ENCODE measurements around the gene TSSK2.
"Not testable (repeated sequence)": the region's sequence is repeated elsewhere in the genome, so short reads cannot be mapped to it uniquely, and the experiment has no call there.

DNA sequence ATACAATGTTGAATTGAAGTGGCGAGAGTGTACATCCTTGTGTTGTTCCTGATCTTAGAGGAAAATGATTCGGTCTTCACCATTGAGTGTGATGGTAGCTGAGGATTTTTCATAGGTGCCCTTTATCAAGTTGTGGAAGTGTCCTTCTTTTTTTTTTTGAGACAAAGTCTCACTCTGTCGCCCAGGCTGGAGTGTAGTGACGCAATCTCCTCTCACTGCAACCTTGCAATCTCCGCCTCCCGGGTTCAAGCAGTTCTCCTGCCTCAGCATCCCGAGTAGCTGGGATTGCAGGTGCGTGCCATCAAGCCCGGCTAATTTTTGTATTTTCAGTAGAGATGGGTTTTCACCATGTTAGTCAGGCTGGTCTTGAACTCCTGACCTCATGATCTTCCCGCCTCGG, 27.5 kb downstream of the TSSK2 start:
- TF ChIP-seq, protein P1, sequence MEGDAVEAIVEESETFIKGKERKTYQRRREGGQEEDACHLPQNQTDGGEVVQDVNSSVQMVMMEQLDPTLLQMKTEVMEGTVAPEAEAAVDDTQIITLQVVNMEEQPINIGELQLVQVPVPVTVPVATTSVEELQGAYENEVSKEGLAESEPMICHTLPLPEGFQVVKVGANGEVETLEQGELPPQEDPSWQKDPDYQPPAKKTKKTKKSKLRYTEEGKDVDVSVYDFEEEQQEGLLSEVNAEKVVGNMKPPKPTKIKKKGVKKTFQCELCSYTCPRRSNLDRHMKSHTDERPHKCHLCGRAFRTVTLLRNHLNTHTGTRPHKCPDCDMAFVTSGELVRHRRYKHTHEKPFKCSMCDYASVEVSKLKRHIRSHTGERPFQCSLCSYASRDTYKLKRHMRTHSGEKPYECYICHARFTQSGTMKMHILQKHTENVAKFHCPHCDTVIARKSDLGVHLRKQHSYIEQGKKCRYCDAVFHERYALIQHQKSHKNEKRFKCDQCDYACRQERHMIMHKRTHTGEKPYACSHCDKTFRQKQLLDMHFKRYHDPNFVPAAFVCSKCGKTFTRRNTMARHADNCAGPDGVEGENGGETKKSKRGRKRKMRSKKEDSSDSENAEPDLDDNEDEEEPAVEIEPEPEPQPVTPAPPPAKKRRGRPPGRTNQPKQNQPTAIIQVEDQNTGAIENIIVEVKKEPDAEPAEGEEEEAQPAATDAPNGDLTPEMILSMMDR (IDR thresholded peaks at IDR 0.05) = not testable (repeated sequence)
- TF ChIP-seq POLR2A (IDR thresholded peaks at IDR 0.05) = not testable (repeated sequence)

Measured in heart left ventricle (tissue), 13 donors.